ENCODE results near the gene CDK7. TPM values are rescaled to one million over a fixed set of nuclear protein-coding genes. Genes with fewer than 3 reads are reported as not detected.

Gene CDK7
- total RNA-seq, 1 donor from 2014 or later, result 29.6 TPM

DNA sequence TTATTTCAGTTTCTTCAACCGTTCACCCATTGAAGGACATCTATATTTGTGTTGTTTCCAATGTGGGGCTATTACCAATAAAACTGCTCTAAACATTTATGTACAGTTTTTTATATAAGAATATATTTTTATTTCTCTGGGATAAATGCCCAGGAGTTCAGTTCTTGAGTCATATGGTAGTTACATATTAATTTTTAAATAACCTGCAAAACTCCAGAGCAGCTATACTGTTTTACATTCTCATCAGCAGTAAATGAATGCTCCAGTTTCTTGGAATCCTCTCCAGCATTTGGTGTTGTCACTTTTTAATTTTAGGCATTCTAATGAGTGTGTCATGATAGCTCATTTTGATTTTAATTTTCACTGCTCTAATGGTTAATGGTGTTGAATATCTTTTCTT, 36.2 kb downstream of the CDK7 start:
- Histone ChIP-seq H3K4me3 (no peak overlapping the region), H3K27me3 (ENCODE audit: low read depth) (no peaks in the 10 kb centered on the region), H3K36me3 (peaks cover 64% of the 10 kb centered on the region), H3K27ac (no peak overlapping the region), H3K9me3 (no peaks in the 10 kb centered on the region), H3K4me1 (no peaks in the 10 kb centered on the region)
- ATAC-seq (no peak), DNase-seq (no peak)
- intact Hi-C loops (cut with DNase I), result no loop called here
- TF ChIP-seq, protein P1, sequence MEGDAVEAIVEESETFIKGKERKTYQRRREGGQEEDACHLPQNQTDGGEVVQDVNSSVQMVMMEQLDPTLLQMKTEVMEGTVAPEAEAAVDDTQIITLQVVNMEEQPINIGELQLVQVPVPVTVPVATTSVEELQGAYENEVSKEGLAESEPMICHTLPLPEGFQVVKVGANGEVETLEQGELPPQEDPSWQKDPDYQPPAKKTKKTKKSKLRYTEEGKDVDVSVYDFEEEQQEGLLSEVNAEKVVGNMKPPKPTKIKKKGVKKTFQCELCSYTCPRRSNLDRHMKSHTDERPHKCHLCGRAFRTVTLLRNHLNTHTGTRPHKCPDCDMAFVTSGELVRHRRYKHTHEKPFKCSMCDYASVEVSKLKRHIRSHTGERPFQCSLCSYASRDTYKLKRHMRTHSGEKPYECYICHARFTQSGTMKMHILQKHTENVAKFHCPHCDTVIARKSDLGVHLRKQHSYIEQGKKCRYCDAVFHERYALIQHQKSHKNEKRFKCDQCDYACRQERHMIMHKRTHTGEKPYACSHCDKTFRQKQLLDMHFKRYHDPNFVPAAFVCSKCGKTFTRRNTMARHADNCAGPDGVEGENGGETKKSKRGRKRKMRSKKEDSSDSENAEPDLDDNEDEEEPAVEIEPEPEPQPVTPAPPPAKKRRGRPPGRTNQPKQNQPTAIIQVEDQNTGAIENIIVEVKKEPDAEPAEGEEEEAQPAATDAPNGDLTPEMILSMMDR (IDR thresholded peaks at IDR 0.05), result no peak

DNA sequence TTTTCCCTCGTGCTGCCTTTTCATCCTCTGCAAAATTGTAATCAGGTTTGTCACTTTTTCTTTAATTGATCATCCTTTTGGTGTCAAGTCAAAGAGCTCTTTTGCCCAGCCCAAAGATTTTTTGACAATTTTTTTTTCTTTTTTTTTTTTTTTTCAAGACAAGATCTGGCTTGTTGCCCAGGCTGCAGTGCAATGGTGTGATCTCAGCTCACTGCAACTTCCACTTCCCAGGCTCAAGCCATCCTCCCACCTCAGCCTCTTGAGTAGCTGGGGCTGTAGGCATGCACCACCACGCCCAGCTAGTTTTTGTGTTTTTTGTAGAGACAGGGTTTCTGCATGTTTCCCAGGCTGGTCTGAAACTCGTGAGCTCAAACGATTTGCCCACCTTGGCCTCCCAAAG, 36.7 kb downstream of the CDK7 start:
- Histone ChIP-seq H3K36me3 (peaks cover 66% of the 10 kb centered on the region), H3K4me1 (no peaks in the 10 kb centered on the region), H3K4me3 (no peak overlapping the region), H3K27me3 (ENCODE audit: low read depth) (no peaks in the 10 kb centered on the region), H3K9me3 (no peaks in the 10 kb centered on the region), H3K27ac (no peak overlapping the region)
- DNase-seq, result peak; percentile 53
- TF ChIP-seq, protein P1 (IDR thresholded peaks at IDR 0.05), result no peak
- peak in 1 of 2 donors; percentile 59 for ATAC-seq
- intact Hi-C loops (cut with DNase I), result no loop called here

DNA sequence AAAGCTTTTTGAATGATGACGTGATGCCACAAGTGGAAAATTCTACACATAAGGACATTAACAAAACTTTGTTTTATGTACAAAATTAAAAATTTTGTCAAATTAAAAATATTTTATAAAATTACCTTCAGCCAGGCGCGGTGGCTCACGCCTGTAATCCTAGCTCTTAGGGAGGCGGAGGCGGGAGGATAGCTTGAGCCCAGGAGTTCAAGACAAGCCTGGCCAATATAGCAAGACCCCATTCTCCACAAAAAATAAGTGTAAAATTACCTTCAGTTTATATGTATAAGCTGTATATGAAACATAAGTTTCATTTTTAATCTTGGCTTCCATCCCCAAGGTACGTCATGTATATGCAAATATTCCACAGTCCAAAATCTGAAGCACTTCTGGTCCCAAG, 40.9 kb downstream of the CDK7 start:
- ATAC-seq (no peak), DNase-seq (no peak)
- Histone ChIP-seq H3K9me3 (no peaks in the 10 kb centered on the region), H3K27me3 (ENCODE audit: low read depth) (no peaks in the 10 kb centered on the region), H3K4me3 (no peak overlapping the region), H3K27ac (no peak overlapping the region), H3K4me1 (no peaks in the 10 kb centered on the region), H3K36me3 (peaks cover 75% of the 10 kb centered on the region)
- intact Hi-C loops (cut with DNase I), result no loop called here
- TF ChIP-seq, protein P1 (IDR thresholded peaks at IDR 0.05), result no peak

DNA sequence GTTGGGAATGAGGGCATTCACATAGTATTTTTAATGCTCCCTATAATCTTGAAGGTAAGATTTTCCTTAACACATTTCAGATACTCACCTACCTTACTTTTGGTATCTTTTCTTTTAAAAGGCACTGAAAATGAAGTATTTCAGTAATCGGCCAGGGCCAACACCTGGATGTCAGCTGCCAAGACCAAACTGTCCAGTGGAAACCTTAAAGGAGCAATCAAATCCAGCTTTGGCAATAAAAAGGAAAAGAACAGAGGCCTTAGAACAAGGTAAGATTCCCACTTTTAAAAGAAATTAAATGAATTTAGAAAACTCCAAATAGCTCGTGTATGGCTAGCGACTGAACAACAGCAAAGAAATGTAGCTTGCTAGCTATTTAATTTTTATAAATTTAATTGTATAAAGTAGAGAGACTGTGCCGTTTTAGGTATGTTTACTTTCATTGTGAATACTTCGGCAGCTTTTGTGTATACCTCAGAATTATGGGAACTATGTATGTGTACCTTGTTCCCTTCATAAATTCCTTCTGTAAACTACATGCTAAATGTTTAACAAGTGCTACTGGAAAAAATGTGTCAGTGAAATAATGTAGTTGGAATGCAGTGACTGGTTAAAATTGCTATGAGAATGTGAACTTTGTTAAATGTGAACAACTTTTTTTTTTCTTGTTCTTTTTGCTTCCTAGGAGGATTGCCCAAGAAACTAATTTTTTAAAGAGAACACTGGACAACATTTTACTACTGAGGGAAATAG, 41.9 kb downstream of the CDK7 start:
- ATAC-seq, result peak in 1 of 2 donors; percentile 61
- no peaks in the 10 kb centered on the region for H3K9me3 ChIP-seq
- DNase-seq, result no peak
- H3K36me3 ChIP-seq, result peaks cover 80% of the 10 kb centered on the region
- H3K4me3 ChIP-seq, result no peak overlapping the region
- H3K27me3 ChIP-seq (ENCODE audit: low read depth), result no peaks in the 10 kb centered on the region
- H3K4me1 ChIP-seq, result no peaks in the 10 kb centered on the region
- intact Hi-C loops (cut with DNase I), result no loop called here
- TF ChIP-seq, protein P1 (IDR thresholded peaks at IDR 0.05), result no peak
- H3K27ac ChIP-seq, result no peak overlapping the region

DNA sequence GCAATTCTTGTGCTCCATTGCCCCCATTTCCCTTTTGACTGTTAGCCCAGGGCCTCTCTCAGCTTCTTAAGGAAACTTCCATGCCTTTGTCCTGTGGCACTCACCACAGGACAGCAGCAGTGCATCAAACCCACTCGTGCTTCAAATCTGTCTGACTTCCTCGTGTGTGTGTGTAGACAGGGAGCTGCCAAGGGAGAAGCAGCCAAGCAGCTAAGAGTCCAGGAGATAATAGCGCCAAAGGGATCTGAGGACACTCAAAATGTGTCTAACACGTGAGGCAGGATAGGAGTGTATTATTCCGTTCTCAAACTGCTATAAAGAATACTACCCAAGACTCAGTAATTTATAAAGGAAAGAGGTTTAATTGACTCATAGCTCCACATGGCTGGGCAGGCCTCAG, 44.8 kb downstream of the CDK7 start:
- ATAC-seq (no peak), DNase-seq (no peak)
- H3K27me3 ChIP-seq (ENCODE audit: low read depth), result no peaks in the 10 kb centered on the region
- intact Hi-C loops (cut with DNase I), result no loop called here
- H3K9me3 ChIP-seq, result no peaks in the 10 kb centered on the region
- H3K4me1 ChIP-seq, result no peaks in the 10 kb centered on the region
- TF ChIP-seq, protein P1 (IDR thresholded peaks at IDR 0.05), result no peak
- no peak overlapping the region for H3K4me3 ChIP-seq
- H3K27ac ChIP-seq, result no peak overlapping the region
- H3K36me3 ChIP-seq, result peaks cover 80% of the 10 kb centered on the region

Data from lower lobe of right lung (tissue), 2 donors.